Suprapubic skin (tissue), 4 donors: Measurements from ENCODE around the gene PREX1. TPM values are rescaled to one million over a fixed set of nuclear protein-coding genes. Genes with fewer than 3 reads are reported as not detected.

Source experiments
- DNase-seq, 2 donors: peaks; one replicate each; pipeline ENCODE4 v3.0.0-alpha.2; 2019; ENCODE audit warnings: low spot score in 2 of 2
- H3K27ac ChIP-seq: fragments of 200-600 bp; sonication (generic); one replicate; pipeline ENCODE4 v1.5.1; 2019
- H3K27me3 ChIP-seq: fragments of 200-600 bp; sonication (generic); one replicate; pipeline ENCODE4 v1.5.1; 2019
- H3K36me3 ChIP-seq: fragments of 200-600 bp; sonication (generic); one replicate; pipeline ENCODE4 v1.5.1; 2019
- H3K4me1 ChIP-seq: fragments of 200-600 bp; sonication (generic); one replicate; pipeline ENCODE4 v1.5.1; 2019
- H3K4me3 ChIP-seq: fragments of 200-600 bp; sonication (generic); one replicate; pipeline ENCODE4 v1.5.1; 2019; ENCODE audit warnings: mild to moderate bottlenecking
- H3K9me3 ChIP-seq: fragments of 200-600 bp; sonication (generic); one replicate; pipeline ENCODE4 v1.5.1; 2019
- CTCF ChIP-seq, 2 donors: fragments of 200-600 bp in 1 of 2; fragments of 450-650 bp in 1 of 2; sonication (generic) in 1 of 2; IDR thresholded peaks; one replicate each; pipeline ENCODE4 v1.5.1; 2016 to 2019; ENCODE audit warnings: antibody characterized with exemption in 2 of 2, mild to moderate bottlenecking in 1 of 2, moderate library complexity in 1 of 2
- EP300 ChIP-seq: sonication (generic); formaldehyde crosslinking; IDR thresholded peaks from one replicate; pipeline ENCODE4 v1.6.1; 2017; ENCODE audit warnings: antibody characterized with exemption
- POLR2A ChIP-seq, 2 donors: fragments of 450-650 bp; IDR thresholded peaks; one replicate each; pipeline ENCODE4 v1.6.1; 2017; ENCODE audit warnings: antibody characterized with exemption in 2 of 2, mild to moderate bottlenecking in 2 of 2, moderate library complexity in 2 of 2
- POLR2AphosphoS5 ChIP-seq, 3 donors: sonication (generic); formaldehyde crosslinking; IDR thresholded peaks; one replicate each; pipeline ENCODE4 v1.6.1; 2017; ENCODE audit warnings: antibody characterized with exemption in 3 of 3
- WGBS: methylation state at CpG from one replicate; pipeline ENCODE4 v1.1.5; 2018; 5-methylcytosine and 5-hydroxymethylcytosine counted together
- total RNA-seq, 4 donors: library from RNA; depleted of rRNA; stranded (reverse); fragments of >200 nt; gene quantifications; one replicate each; pipeline ENCODE4 v1.1.0, GENCODE V29; 2016

Gene PREX1
- total RNA-seq, 4 donors from 2014 or later = 4.7 to 15.1 (median 10.2) TPM

GRCh38 chr20:48681201-48681872, 146.5 kb downstream of the PREX1 start:
- DNase-seq = no peak
- peaks cover 45% of the 10 kb centered on the region for H3K4me1 ChIP-seq
- H3K27ac ChIP-seq = no peak overlapping the region
- H3K4me3 ChIP-seq = no peak overlapping the region
- TF ChIP-seq CTCF (IDR thresholded peaks at IDR 0.05) (no peak), POLR2A (IDR thresholded peaks at IDR 0.05) (no peak), EP300 (no peak), POLR2AphosphoS5 (IDR thresholded peaks at IDR 0.05) (no peak)
- WGBS = 71% methylated on average over 5 of the region's 6 CpGs
- peaks cover 16% of the 10 kb centered on the region for H3K36me3 ChIP-seq
- no peaks in the 10 kb centered on the region for H3K27me3 ChIP-seq
- H3K9me3 ChIP-seq = no peaks in the 10 kb centered on the region

GRCh38 chr20:48680650-48681049, 147.1 kb downstream of the PREX1 start:
- no peak overlapping the region for H3K27ac ChIP-seq
- H3K9me3 ChIP-seq = no peaks in the 10 kb centered on the region
- H3K27me3 ChIP-seq = no peaks in the 10 kb centered on the region
- WGBS = 89% methylated on average over 7 of the region's 7 CpGs
- no peak overlapping the region for H3K4me3 ChIP-seq
- TF ChIP-seq EP300 (no peak), POLR2A (IDR thresholded peaks at IDR 0.05) (no peak), CTCF (IDR thresholded peaks at IDR 0.05) (no peak), POLR2AphosphoS5 (IDR thresholded peaks at IDR 0.05) (no peak)
- DNase-seq = no peak
- peaks cover 19% of the 10 kb centered on the region for H3K36me3 ChIP-seq
- peaks cover 38% of the 10 kb centered on the region for H3K4me1 ChIP-seq

- DNase-seq = no peak
- WGBS = 62% methylated on average over 14 of the region's 14 CpGs
- H3K27me3 ChIP-seq = no peaks in the 10 kb centered on the region
- peaks cover 28% of the 10 kb centered on the region for H3K4me1 ChIP-seq
- H3K4me3 ChIP-seq = no peak overlapping the region
- H3K36me3 ChIP-seq = peaks cover 19% of the 10 kb centered on the region
- no peaks in the 10 kb centered on the region for H3K9me3 ChIP-seq
- TF ChIP-seq POLR2AphosphoS5 (IDR thresholded peaks at IDR 0.05) = no peak
- no peak for TF ChIP-seq POLR2A (IDR thresholded peaks at IDR 0.05)
- TF ChIP-seq CTCF (IDR thresholded peaks at IDR 0.05) = no peak
- no peak for TF ChIP-seq EP300
- H3K27ac ChIP-seq = no peak overlapping the region
Measured at GRCh38 chr20:48679599-48679998, 148.2 kb downstream of the PREX1 start.

GRCh38 chr20:48679011-48679410, 148.8 kb downstream of the PREX1 start:
- no peak overlapping the region for H3K4me3 ChIP-seq
- no peak overlapping the region for H3K27ac ChIP-seq
- WGBS = 95% methylated on average over 3 of the region's 3 CpGs
- no peaks in the 10 kb centered on the region for H3K27me3 ChIP-seq
- peaks cover 19% of the 10 kb centered on the region for H3K36me3 ChIP-seq
- no peak for DNase-seq
- TF ChIP-seq EP300 = no peak
- no peak for TF ChIP-seq POLR2AphosphoS5 (IDR thresholded peaks at IDR 0.05)
- TF ChIP-seq POLR2A (IDR thresholded peaks at IDR 0.05) = no peak
- TF ChIP-seq CTCF (IDR thresholded peaks at IDR 0.05) = no peak
- H3K4me1 ChIP-seq = peaks cover 22% of the 10 kb centered on the region
- no peaks in the 10 kb centered on the region for H3K9me3 ChIP-seq

- Histone ChIP-seq H3K27ac (no peak overlapping the region), H3K4me3 (no peak overlapping the region), H3K4me1 (peaks cover 16% of the 10 kb centered on the region), H3K27me3 (no peaks in the 10 kb centered on the region), H3K9me3 (no peaks in the 10 kb centered on the region), H3K36me3 (peaks cover 19% of the 10 kb centered on the region)
- 70% methylated on average over 5 of the region's 5 CpGs for WGBS
- no peak for DNase-seq
- no peak for TF ChIP-seq EP300
- TF ChIP-seq CTCF (IDR thresholded peaks at IDR 0.05) = no peak
- no peak for TF ChIP-seq POLR2AphosphoS5 (IDR thresholded peaks at IDR 0.05)
- no peak for TF ChIP-seq POLR2A (IDR thresholded peaks at IDR 0.05)
Measured at GRCh38 chr20:48678421-48678820, 149.4 kb downstream of the PREX1 start.
